8988T (cell line): ENCODE measurements around the gene CACNB3.

Experiments used
- DNase-seq: peaks from one replicate; pipeline ENCODE4 v3.0.0; 2011

Gene CACNB3

GRCh38 chr12:48817873-48818830 is at the start of gene CACNB3:
Gene CACNB3 (plus strand): TSS chr12:48818496. CDS start chr12:48818930, 434 bp downstream.
- peak; percentile 80 for DNase-seq

GRCh38 chr12:48768736-48769135 is 49.6 kb upstream of the CACNB3 start:
- no peak for DNase-seq

GRCh38 chr12:48770756-48771155 is 47.5 kb upstream of the CACNB3 start:
- no peak for DNase-seq

- no peak for DNase-seq
Observed at GRCh38 chr12:48771588-48772112, 46.6 kb upstream of the CACNB3 start.

- DNase-seq: no peak
Observed at GRCh38 chr12:48773686-48774085, 44.6 kb upstream of the CACNB3 start.

GRCh38 chr12:48774516-48774915 is 43.8 kb upstream of the CACNB3 start:
- DNase-seq: no peak

- no peak for DNase-seq
Observed at GRCh38 chr12:48775299-48775698, 43.0 kb upstream of the CACNB3 start.

- DNase-seq: no peak
Observed at GRCh38 chr12:48775991-48776649, 42.2 kb upstream of the CACNB3 start.

- DNase-seq: no peak
Observed at GRCh38 chr12:48776956-48777355, 41.3 kb upstream of the CACNB3 start.

- DNase-seq: no peak
Observed at GRCh38 chr12:48777501-48778400, 40.5 kb upstream of the CACNB3 start.

- no peak for DNase-seq
Observed at GRCh38 chr12:48779869-48780268, 38.4 kb upstream of the CACNB3 start.

- no peak for DNase-seq
Observed at GRCh38 chr12:48780381-48781025, 37.8 kb upstream of the CACNB3 start.

GRCh38 chr12:48781750-48782456 is 36.4 kb upstream of the CACNB3 start:
- DNase-seq: no peak

GRCh38 chr12:48782457-48783395 is 35.6 kb upstream of the CACNB3 start:
- DNase-seq: no peak

- no peak for DNase-seq
Observed at GRCh38 chr12:48783432-48783831, 34.9 kb upstream of the CACNB3 start.

GRCh38 chr12:48786591-48787544 is 31.4 kb upstream of the CACNB3 start:
- DNase-seq: no peak

- DNase-seq: no peak
Observed at GRCh38 chr12:48787791-48788523, 30.3 kb upstream of the CACNB3 start.

- peak; percentile 49 for DNase-seq
Observed at GRCh38 chr12:48788524-48788853, 29.8 kb upstream of the CACNB3 start.
